GM12801 (cell line): ENCODE results near the gene NF2.

Source experiments
- TF ChIP-seq, protein P1 (sequence below): IDR thresholded peaks from one replicate; pipeline ENCODE4 v1.5.1; 2011; ENCODE audit warnings: control low read depth; ENCODE audit not compliant: insufficient read length; ENCODE audit errors: extremely low read depth

Gene NF2

DNA sequence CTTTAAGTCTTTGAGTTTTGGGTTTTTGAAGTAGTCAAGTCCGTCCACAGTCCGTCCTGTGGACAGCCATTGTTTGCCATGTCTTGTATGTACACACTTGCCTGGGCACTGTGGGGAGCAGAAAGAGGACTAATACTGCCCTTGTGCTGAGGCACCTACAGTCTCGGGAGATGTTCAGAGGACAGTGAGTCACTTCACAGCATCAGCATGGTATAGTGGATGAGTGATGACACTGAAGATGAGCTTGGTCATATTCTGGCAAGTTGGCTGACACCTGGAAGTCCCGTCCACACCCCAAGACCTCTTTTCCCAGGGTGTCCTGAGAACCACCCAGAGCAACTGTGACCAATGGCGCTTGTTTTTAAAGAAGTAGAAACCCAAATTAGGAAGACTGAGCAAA is 29.2 kb downstream of the NF2 start:
- TF ChIP-seq, protein P1, sequence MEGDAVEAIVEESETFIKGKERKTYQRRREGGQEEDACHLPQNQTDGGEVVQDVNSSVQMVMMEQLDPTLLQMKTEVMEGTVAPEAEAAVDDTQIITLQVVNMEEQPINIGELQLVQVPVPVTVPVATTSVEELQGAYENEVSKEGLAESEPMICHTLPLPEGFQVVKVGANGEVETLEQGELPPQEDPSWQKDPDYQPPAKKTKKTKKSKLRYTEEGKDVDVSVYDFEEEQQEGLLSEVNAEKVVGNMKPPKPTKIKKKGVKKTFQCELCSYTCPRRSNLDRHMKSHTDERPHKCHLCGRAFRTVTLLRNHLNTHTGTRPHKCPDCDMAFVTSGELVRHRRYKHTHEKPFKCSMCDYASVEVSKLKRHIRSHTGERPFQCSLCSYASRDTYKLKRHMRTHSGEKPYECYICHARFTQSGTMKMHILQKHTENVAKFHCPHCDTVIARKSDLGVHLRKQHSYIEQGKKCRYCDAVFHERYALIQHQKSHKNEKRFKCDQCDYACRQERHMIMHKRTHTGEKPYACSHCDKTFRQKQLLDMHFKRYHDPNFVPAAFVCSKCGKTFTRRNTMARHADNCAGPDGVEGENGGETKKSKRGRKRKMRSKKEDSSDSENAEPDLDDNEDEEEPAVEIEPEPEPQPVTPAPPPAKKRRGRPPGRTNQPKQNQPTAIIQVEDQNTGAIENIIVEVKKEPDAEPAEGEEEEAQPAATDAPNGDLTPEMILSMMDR = no peak

DNA sequence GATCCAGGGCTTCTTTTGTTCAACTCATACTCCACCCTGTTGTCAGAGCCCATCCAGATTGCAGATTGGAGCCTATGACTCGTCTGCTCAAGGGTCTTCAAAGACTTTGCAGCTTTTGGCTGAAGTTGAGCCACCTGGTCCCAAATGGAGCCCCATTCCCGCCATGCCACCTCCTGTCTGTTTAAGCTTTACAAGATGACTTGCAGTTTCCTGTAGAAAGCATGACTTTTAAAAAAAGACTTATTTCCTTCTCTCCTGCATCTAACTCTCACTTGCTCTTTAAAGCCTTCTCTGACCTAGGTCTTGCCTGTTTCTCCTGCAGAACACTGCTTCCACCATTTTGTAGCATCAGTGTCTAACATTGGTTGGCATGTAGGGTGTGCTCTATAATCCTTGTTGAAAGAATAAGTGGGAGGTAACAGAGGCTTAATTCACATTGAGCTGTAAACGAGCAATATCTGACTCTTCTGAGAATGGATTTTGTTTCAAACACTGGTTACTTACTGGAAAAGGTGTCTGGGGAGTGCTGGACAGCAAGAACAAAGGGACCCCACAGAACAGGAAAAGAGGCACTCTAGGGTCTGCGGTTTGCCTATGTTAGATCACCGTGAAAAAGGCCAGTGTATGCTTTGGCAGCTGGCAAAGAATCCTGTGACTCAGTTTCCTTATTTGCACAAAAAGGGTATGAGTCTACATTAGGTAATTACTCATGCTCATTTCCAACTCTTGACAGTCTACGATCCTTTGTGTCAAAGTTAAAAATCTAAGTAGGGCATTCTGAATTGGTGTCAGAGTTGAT is 30.3 kb downstream of the NF2 start:
- TF ChIP-seq, protein P1 = no peak

DNA sequence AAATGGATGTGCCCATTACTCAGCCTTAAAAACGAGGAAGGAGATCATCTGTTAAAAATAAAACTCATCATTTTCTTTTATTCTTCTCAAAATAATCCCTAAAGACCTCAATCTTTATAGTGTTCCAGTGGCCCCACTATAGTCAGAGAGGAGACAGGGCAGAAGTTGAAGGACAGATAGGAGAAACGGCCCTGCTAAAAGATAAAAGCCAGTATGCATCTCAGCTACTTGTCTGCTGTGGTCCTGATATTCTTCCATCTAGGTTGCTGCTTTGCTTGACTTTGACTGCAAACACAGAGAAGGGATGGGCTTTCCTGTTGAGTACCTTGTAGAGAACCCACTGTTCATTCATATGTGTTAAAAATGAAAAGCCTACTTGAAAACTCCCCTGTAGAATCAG is 31.4 kb downstream of the NF2 start:
- TF ChIP-seq, protein P1 = no peak

DNA sequence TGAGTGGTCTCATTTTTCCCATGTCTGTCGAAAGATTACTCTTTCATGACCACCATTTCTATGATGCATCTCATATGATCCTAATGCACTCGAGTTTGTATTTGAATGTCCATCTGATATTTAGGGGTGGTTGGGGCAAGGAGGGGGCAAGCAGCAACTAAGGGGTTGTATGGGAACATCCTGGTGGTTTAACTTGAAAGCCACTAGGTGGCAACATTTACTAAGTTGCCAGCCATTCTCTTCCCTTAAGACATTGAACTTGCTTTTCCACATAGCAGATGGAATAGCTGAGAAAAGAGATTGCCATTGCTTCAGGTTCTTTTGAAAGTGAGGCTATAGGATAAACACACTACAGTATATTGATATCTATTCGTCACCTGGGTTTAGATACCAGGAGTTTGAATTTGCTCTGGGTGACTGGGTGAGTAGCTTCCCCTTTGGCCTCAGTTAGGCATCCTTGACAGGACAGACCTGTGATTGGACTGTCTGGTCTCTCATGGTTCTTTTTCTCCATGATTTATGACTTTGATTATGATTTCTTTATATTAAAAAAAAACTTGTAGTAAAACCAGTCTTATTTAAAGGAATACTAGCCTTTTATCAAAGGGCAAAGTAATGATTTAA is 32.4 kb downstream of the NF2 start:
- TF ChIP-seq, protein P1 = no peak

DNA sequence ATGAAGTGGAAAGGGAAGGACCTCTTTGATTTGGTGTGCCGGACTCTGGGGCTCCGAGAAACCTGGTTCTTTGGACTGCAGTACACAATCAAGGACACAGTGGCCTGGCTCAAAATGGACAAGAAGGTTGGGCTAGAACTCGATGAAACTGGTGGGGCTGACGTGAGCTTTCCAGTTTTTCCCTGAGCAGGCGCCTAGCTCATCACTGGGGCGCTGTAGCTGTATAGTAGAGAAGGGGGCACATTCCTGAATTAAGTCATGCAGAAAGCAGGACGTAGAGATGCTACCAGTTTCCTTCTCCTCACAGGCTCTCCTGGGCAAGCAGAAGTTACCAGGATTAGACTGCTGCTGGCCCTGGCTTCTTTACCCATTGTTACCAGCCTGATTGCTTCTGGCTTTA is 33.3 kb downstream of the NF2 start:
- TF ChIP-seq, protein P1 = no peak

DNA sequence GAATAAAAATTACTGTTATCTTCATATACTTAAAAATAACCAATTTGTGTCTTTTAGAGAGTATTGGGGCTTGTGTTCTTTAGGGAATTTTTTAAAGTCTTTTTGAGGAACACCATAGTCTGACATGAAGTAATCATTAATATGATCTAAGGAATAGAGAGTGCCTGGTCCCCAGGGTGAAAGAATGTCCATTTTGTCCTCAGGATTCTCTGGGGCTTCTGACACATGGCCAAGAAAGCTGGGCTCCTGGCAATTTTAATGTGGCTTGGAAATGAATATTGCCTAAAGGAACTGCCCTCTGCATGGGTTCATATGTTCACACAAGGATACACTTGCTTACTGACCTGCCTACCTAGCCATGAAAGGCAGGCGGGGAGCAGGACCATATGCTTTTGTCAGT is 33.7 kb downstream of the NF2 start:
- TF ChIP-seq, protein P1 = no peak

DNA sequence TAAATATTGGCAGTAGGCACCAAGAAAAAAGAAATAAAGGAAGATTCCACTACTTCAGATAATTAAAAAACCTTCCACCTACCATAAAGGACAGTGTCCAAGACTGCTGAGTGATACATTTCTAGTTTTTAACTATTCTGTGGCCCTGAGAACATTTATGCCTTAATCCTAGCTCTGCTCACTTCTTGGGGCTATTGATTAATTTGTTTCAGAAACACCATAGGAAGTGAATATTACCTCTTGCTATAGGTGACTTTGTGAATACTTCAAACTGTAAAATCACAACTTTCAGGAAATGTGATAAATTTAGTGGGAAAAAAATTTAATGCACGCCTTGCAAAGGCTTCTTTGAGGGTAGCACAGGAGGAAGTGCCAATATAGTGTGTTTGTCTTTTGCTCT is 35.2 kb downstream of the NF2 start:
- TF ChIP-seq, protein P1 = no peak
